ENCODE data around the gene TSC22D3.

The TSC22D3 gene

DNA sequence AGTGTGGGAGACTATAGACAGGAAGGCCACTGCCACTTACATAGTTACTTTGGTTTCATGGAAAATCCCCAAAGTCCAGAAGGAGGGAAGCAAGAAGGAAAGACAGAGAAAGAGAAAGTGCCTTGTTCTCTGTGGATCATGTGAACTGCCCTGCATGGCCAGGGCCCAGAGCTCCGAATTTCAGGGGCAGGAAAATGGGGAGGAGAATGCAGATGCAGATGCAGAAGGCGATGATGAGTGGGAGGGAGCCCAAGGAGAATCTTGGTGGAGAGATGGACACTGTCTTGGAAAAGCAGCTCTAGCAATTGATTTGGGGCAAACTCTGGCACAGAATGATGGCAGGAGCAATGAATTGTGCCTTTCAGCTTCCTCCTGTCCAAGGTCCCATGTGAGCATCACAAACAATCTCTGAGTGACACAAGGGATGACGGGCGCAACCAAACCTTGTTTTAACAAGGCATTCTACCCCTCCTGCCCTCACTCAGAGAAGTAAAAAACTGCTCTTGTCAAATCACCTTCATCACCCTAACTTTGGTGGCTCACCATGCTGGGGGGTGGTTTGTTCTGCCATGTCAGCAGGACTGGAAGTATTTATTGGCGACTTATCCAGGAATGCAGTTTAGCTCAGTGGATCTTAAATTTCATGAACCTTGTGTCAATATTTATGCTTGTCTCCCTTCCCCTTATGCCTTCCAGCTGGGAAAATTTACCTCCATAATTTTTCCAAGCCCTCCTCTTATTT lies 53.5 kb downstream of the TSC22D3 start:
- Histone ChIP-seq H3K4me3 (ENCODE audit: low read length in 2 of 2) (no peak overlapping the region), H3K27ac (ENCODE audit: low read length) (peak overlapping the region; percentile 41), H3K4me1 (ENCODE audit: control insufficient read depth, insufficient read depth, low read length) (peaks cover 53% of the 10 kb centered on the region)

DNA sequence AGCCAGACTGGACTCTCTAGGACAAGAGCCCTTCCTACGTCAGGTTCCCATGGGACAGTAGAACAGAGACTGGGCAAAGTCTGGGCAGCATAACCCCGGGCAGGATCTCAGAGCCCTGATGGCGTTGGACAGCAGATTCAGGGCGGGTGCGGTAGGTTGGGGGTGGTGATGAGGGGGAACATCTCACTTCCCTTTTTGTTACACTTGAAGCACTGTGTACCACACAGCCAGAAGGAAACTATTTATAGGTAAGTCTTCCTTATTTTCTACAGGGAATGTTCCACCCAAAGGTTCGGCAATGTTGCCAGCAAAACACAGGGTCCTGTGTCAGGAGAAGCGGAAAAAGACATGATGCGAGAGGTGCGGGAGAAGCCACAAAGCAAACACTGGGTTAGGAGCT lies 54.3 kb downstream of the TSC22D3 start:
- no peaks in the 10 kb centered on the region for H3K36me3 ChIP-seq (ENCODE audit: control insufficient read depth in 2 of 2, insufficient read depth in 2 of 2, low read length in 2 of 2)
- H3K4me3 ChIP-seq (ENCODE audit: low read length in 2 of 2): no peak overlapping the region
- no peaks in the 10 kb centered on the region for H3K9me3 ChIP-seq (ENCODE audit: control insufficient read depth in 2 of 2, low read length in 2 of 2)
- H3K9ac ChIP-seq (ENCODE audit: low read length in 2 of 2): no peak overlapping the region
- H3K27ac ChIP-seq (ENCODE audit: low read length): peak overlapping the region; percentile 41
- peaks cover 54% of the 10 kb centered on the region for H3K4me1 ChIP-seq (ENCODE audit: control insufficient read depth, insufficient read depth, low read length)
- H3K27me3 ChIP-seq (ENCODE audit: control insufficient read depth in 1 of 2, insufficient read depth in 2 of 2, low read length in 2 of 2): peaks cover 0 to 22% of the 10 kb centered on the region in 2 donors

More for the DNA sequence above, 53.5 kb downstream of the TSC22D3 start:
- H3K9me3 ChIP-seq (ENCODE audit: control insufficient read depth in 2 of 2, low read length in 2 of 2): no peaks in the 10 kb centered on the region
- no peak overlapping the region for H3K9ac ChIP-seq (ENCODE audit: low read length in 2 of 2)
- peaks cover 0 to 22% of the 10 kb centered on the region in 2 donors for H3K27me3 ChIP-seq (ENCODE audit: control insufficient read depth in 1 of 2, insufficient read depth in 2 of 2, low read length in 2 of 2)
- no peaks in the 10 kb centered on the region for H3K36me3 ChIP-seq (ENCODE audit: control insufficient read depth in 2 of 2, insufficient read depth in 2 of 2, low read length in 2 of 2)

- Histone ChIP-seq H3K36me3 (ENCODE audit: control insufficient read depth in 2 of 2, insufficient read depth in 2 of 2, low read length in 2 of 2) (peaks cover 13% of the 10 kb centered on the region in 2 donors), H3K27ac (ENCODE audit: low read length) (peak overlapping the region; percentile 97), H3K9ac (ENCODE audit: low read length in 2 of 2) (peak overlapping the region in 1 of 2 donors; percentile 5), H3K4me3 (ENCODE audit: low read length in 2 of 2) (no peak overlapping the region), H3K4me1 (ENCODE audit: control insufficient read depth, insufficient read depth, low read length) (peaks cover 52% of the 10 kb centered on the region), H3K9me3 (ENCODE audit: control insufficient read depth in 2 of 2, low read length in 2 of 2) (no peaks in the 10 kb centered on the region), H3K27me3 (ENCODE audit: control insufficient read depth in 1 of 2, insufficient read depth in 2 of 2, low read length in 2 of 2) (peaks cover 0 to 27% of the 10 kb centered on the region in 2 donors)
Measured at GRCh38 chrX:107718156-107718621, 57.4 kb downstream of the TSC22D3 start.

- H3K27me3 ChIP-seq (ENCODE audit: control insufficient read depth in 1 of 2, insufficient read depth in 2 of 2, low read length in 2 of 2): peaks cover 0 to 26% of the 10 kb centered on the region in 2 donors
- H3K27ac ChIP-seq (ENCODE audit: low read length): peak overlapping the region; percentile 97
- H3K4me3 ChIP-seq (ENCODE audit: low read length in 2 of 2): peak overlapping the region; percentile 65 to 83
- H3K9me3 ChIP-seq (ENCODE audit: control insufficient read depth in 2 of 2, low read length in 2 of 2): no peaks in the 10 kb centered on the region
- H3K9ac ChIP-seq (ENCODE audit: low read length in 2 of 2): peak overlapping the region; percentile 86 to 92
- H3K36me3 ChIP-seq (ENCODE audit: control insufficient read depth in 2 of 2, insufficient read depth in 2 of 2, low read length in 2 of 2): peaks cover 13% of the 10 kb centered on the region in 2 donors
- peaks cover 58% of the 10 kb centered on the region for H3K4me1 ChIP-seq (ENCODE audit: control insufficient read depth, insufficient read depth, low read length)
Measured at GRCh38 chrX:107716816-107717700, 58.5 kb downstream of the TSC22D3 start.

- Histone ChIP-seq H3K36me3 (ENCODE audit: control insufficient read depth in 2 of 2, insufficient read depth in 2 of 2, low read length in 2 of 2) (peaks cover 13% of the 10 kb centered on the region in 2 donors), H3K27ac (ENCODE audit: low read length) (peak overlapping the region; percentile 97), H3K9ac (ENCODE audit: low read length in 2 of 2) (peak overlapping the region; percentile 92 to 95), H3K4me3 (ENCODE audit: low read length in 2 of 2) (peak overlapping the region; percentile 83 to 92), H3K9me3 (ENCODE audit: control insufficient read depth in 2 of 2, low read length in 2 of 2) (no peaks in the 10 kb centered on the region), H3K4me1 (ENCODE audit: control insufficient read depth, insufficient read depth, low read length) (peaks cover 57% of the 10 kb centered on the region), H3K27me3 (ENCODE audit: control insufficient read depth in 1 of 2, insufficient read depth in 2 of 2, low read length in 2 of 2) (peaks cover 0 to 21% of the 10 kb centered on the region in 2 donors)
Measured at GRCh38 chrX:107716118-107716684, 59.4 kb downstream of the TSC22D3 start.

DNA sequence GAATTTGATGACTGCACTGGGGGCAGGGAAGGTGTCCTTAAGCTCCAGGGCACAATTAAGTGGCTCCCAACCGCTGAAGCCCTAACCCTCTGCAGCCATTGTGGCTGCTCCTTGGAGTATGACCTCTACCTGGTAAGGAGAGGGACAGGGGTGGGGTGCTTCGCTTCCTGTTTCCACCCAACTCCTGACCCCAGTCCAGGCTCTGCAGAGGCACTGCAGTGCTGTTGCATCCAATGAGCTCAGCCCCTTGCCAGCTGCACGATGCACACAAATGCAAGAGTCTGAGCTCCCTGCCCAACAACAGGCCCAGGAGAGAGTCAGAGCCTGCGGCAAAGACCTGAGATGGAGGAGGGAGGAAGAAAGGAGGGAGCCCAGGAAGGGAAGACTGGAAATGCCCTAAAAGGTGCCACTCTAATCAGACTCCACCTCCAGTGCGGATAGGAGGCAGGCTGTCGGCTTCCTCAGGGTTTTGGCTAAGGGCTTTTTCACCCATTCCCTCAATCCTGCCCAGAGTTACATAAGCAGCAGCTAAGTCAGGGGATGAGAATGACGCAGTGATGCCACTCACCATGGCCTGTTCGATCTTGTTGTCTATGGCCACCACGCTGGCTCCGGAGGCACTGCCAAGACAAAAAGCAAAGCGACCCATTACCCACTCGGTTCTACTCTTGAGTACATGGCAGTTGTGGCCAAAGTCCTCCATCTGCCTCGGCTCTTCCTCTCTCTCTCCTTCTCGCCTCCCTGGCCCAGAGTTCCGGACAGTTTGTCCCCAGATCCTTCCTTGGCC lies 60.1 kb downstream of the TSC22D3 start:
- Histone ChIP-seq H3K9ac (ENCODE audit: low read length in 2 of 2) (peak overlapping the region; percentile 92 to 95), H3K4me1 (ENCODE audit: control insufficient read depth, insufficient read depth, low read length) (peaks cover 61% of the 10 kb centered on the region), H3K4me3 (ENCODE audit: low read length in 2 of 2) (peak overlapping the region; percentile 83 to 92), H3K36me3 (ENCODE audit: control insufficient read depth in 2 of 2, insufficient read depth in 2 of 2, low read length in 2 of 2) (peaks cover 13% of the 10 kb centered on the region in 2 donors), H3K9me3 (ENCODE audit: control insufficient read depth in 2 of 2, low read length in 2 of 2) (no peaks in the 10 kb centered on the region), H3K27me3 (ENCODE audit: control insufficient read depth in 1 of 2, insufficient read depth in 2 of 2, low read length in 2 of 2) (peaks cover 0 to 17% of the 10 kb centered on the region in 2 donors), H3K27ac (ENCODE audit: low read length) (peak overlapping the region; percentile 97)

DNA sequence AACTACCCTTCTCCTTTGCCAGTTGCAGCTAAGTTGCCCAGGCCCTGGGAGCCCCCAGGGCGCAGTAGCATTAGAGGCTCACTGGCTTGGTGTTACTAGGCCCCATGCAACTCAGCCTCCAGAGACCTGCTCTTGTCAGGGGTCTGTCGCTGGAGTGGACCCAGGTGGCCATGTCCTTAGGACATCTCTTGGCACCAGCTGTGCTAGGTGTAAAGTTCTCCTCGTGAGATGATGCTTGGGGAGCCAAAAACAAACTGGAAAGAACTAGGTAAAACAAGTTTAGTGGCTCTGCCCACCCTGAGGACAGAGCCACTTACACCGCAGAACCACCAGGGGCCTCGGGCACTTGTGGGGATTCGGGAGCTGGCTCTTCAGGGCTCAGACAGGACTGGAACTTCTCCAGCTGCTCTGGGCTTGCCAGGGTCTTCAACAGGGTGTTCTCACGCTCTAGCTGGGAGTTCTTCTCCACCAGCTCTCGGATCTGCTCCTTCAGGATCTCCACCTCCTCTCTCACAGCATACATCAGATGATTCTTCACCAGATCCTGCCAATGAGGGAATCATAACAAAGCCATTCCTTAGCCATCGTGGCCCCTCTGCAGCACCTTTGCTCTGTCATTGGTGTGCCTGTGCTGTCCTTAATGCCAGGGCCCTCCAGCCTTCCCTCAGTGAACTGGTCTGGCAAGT lies 61.2 kb downstream of the TSC22D3 start:
- Histone ChIP-seq H3K27me3 (ENCODE audit: control insufficient read depth in 1 of 2, insufficient read depth in 2 of 2, low read length in 2 of 2) (peaks cover 0 to 15% of the 10 kb centered on the region in 2 donors), H3K4me1 (ENCODE audit: control insufficient read depth, insufficient read depth, low read length) (peaks cover 57% of the 10 kb centered on the region), H3K9me3 (ENCODE audit: control insufficient read depth in 2 of 2, low read length in 2 of 2) (no peaks in the 10 kb centered on the region), H3K27ac (ENCODE audit: low read length) (peak overlapping the region; percentile 97), H3K36me3 (ENCODE audit: control insufficient read depth in 2 of 2, insufficient read depth in 2 of 2, low read length in 2 of 2) (peaks cover 13% of the 10 kb centered on the region in 2 donors), H3K4me3 (ENCODE audit: low read length in 2 of 2) (peak overlapping the region; percentile 83 to 92), H3K9ac (ENCODE audit: low read length in 2 of 2) (peak overlapping the region; percentile 92 to 95)

- peak overlapping the region; percentile 13 to 50 for H3K9ac ChIP-seq (ENCODE audit: low read length in 2 of 2)
- peaks cover 0 to 17% of the 10 kb centered on the region in 2 donors for H3K27me3 ChIP-seq (ENCODE audit: control insufficient read depth in 1 of 2, insufficient read depth in 2 of 2, low read length in 2 of 2)
- peak overlapping the region; percentile 97 for H3K27ac ChIP-seq (ENCODE audit: low read length)
- H3K36me3 ChIP-seq (ENCODE audit: control insufficient read depth in 2 of 2, insufficient read depth in 2 of 2, low read length in 2 of 2): peaks cover 13% of the 10 kb centered on the region in 2 donors
- peaks cover 53% of the 10 kb centered on the region for H3K4me1 ChIP-seq (ENCODE audit: control insufficient read depth, insufficient read depth, low read length)
- H3K9me3 ChIP-seq (ENCODE audit: control insufficient read depth in 2 of 2, low read length in 2 of 2): no peaks in the 10 kb centered on the region
- peak overlapping the region; percentile 27 to 83 for H3K4me3 ChIP-seq (ENCODE audit: low read length in 2 of 2)
Measured at GRCh38 chrX:107713543-107714205, 61.9 kb downstream of the TSC22D3 start.

- peak overlapping the region in 1 of 2 donors; percentile 83 for H3K4me3 ChIP-seq (ENCODE audit: low read length in 2 of 2)
- H3K9ac ChIP-seq (ENCODE audit: low read length in 2 of 2): peak overlapping the region; percentile 13 to 32
- peaks cover 48% of the 10 kb centered on the region for H3K4me1 ChIP-seq (ENCODE audit: control insufficient read depth, insufficient read depth, low read length)
Measured at GRCh38 chrX:107713203-107713542, 62.4 kb downstream of the TSC22D3 start.

More at GRCh38 chrX:107713203-107713542, 62.4 kb downstream of the TSC22D3 start:
- H3K27ac ChIP-seq (ENCODE audit: low read length): peak overlapping the region; percentile 97
- H3K9me3 ChIP-seq (ENCODE audit: control insufficient read depth in 2 of 2, low read length in 2 of 2): no peaks in the 10 kb centered on the region
- peaks cover 0 to 17% of the 10 kb centered on the region in 2 donors for H3K27me3 ChIP-seq (ENCODE audit: control insufficient read depth in 1 of 2, insufficient read depth in 2 of 2, low read length in 2 of 2)
- peaks cover 13% of the 10 kb centered on the region in 2 donors for H3K36me3 ChIP-seq (ENCODE audit: control insufficient read depth in 2 of 2, insufficient read depth in 2 of 2, low read length in 2 of 2)
